OCI-LY3 (cell line): ENCODE measurements around the gene DLX2.

Experiments
- H2AFZ ChIP-seq: fragments of 200-600, 300-600 bp; shearing (Covaris generic); 2 replicates; pipeline ENCODE4 v1.6.0; 2014; ENCODE audit warnings: antibody characterized with exemption, low read depth, low read length
- H3K27ac ChIP-seq: fragments of 200-600, 300-600 bp; sonication (generic); 2 replicates; pipeline ENCODE4 v1.5.1; 2014; ENCODE audit warnings: mild to moderate bottlenecking, low read length, moderate library complexity, mixed read lengths
- H3K27me3 ChIP-seq: fragments of 200-600, 300-600 bp; sonication (generic); 2 replicates; pipeline ENCODE4 v1.6.1; 2014; ENCODE audit warnings: low read depth, low read length, mixed read lengths
- H3K36me3 ChIP-seq: fragments of 200-600, 300-600 bp; sonication (generic); replicated peaks from 2 replicates; pipeline ENCODE3; 2014; ENCODE audit warnings: low read depth, low read length, mixed read lengths
- H3K4me1 ChIP-seq: fragments of 300-600, 200-600 bp; sonication (generic); 2 replicates; pipeline ENCODE4 v1.6.1; 2014; ENCODE audit warnings: low read length, mixed read lengths
- H3K4me2 ChIP-seq: fragments of 200-600, 300-600 bp; sonication (generic); 2 replicates; pipeline ENCODE4 v1.6.1; 2014; ENCODE audit warnings: low read length, mixed read lengths
- H3K4me3 ChIP-seq: fragments of 300-600, 200-600 bp; sonication (generic); 2 replicates; pipeline ENCODE4 v1.5.1; 2014; ENCODE audit warnings: antibody characterized with exemption, mild to moderate bottlenecking, low read length, moderate library complexity
- H3K79me2 ChIP-seq: fragments of 300-600, 200-600 bp; shearing (Covaris generic); 2 replicates; pipeline ENCODE4 v1.6.1; 2014; ENCODE audit warnings: mild to moderate bottlenecking, low read length, mixed read lengths
- H3K9ac ChIP-seq: fragments of 300-600, 200-600 bp; shearing (Covaris generic); 2 replicates; pipeline ENCODE4 v1.6.0; 2014; ENCODE audit warnings: mild to moderate bottlenecking, low read length, moderate library complexity
- H3K9me3 ChIP-seq: fragments of 200-600, 300-600 bp; shearing (Covaris generic); 2 replicates; pipeline ENCODE4 v1.6.1; 2014; ENCODE audit warnings: low read length, mixed read lengths; ENCODE audit not compliant: insufficient read depth
- H4K20me1 ChIP-seq: fragments of 200-600, 300-600 bp; sonication (generic); 2 replicates; pipeline ENCODE4 v1.6.1; 2016; ENCODE audit warnings: low read length, mixed read lengths; ENCODE audit not compliant: insufficient read depth
- CTCF ChIP-seq: fragments of 200-600, 300-600 bp; sonication (generic); IDR thresholded peaks from 2 replicates; pipeline ENCODE4 v1.5.1; 2014; ENCODE audit warnings: antibody characterized with exemption, low read length, low read depth
- EZH2phosphoT487 ChIP-seq: fragments of 200-600 bp; shearing (Covaris generic); IDR thresholded peaks from 2 replicates; pipeline ENCODE4 v1.6.1; 2018; ENCODE audit warnings: antibody characterized with exemption, mixed run types, low read depth

The DLX2 gene

DNA sequence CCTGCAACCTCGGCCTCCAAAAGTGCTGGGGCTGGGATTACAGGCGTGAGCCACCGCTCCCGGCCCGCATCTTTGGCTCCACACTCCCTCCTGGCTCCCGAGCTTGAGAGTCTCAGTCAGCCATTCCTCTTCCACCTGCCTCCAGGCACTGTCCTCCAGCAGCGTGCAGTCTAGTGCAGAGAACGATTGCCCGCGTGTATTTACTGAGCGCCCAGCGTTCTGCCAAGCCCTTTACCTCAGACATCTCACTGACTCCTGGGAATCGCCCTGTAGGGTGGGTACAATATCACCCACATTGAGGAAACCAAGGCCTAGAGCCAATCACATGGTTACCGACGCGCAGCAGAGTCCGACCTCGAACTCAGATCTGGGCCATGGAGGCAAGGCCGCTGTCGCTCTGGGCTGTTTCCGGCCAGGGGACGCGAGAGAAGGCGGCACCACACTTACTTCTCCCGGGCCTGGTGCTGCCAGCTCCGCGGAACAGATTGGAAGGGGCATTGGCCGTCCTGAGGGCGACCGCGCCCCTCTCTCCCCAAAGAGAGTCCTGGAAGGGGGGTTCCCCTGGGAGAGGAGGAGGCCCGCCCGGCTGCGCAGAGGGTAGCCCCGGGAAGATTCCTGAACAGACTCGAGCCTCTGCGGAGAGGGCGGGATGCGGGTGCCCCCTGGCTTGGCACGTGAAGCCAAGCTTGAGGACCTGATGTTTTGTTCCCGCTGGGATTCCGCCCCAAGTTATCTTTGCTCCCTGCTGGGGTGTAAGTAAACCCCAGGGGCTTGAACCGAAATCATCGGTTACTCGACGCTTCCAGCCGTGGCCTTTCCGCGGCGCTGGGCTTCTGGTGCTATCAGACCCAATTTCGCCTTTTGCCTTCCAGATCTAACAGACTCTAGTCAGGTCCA lies 5.2 kb upstream of the DLX2 start:
- Histone ChIP-seq H4K20me1 (no peaks in the 10 kb centered on the region), H3K79me2 (no peaks in the 10 kb centered on the region), H3K36me3 (no peaks in the 10 kb centered on the region), H2AFZ (no peak overlapping the region), H3K4me3 (no peak overlapping the region), H3K9ac (no peak overlapping the region), H3K4me2 (no peak overlapping the region), H3K9me3 (no peaks in the 10 kb centered on the region), H3K27ac (no peak overlapping the region), H3K27me3 (no peaks in the 10 kb centered on the region), H3K4me1 (peaks cover 7% of the 10 kb centered on the region; the same call in 1 of the 2 replicates)
- TF ChIP-seq EZH2phosphoT487 = no peak
- no peak for TF ChIP-seq CTCF

DNA sequence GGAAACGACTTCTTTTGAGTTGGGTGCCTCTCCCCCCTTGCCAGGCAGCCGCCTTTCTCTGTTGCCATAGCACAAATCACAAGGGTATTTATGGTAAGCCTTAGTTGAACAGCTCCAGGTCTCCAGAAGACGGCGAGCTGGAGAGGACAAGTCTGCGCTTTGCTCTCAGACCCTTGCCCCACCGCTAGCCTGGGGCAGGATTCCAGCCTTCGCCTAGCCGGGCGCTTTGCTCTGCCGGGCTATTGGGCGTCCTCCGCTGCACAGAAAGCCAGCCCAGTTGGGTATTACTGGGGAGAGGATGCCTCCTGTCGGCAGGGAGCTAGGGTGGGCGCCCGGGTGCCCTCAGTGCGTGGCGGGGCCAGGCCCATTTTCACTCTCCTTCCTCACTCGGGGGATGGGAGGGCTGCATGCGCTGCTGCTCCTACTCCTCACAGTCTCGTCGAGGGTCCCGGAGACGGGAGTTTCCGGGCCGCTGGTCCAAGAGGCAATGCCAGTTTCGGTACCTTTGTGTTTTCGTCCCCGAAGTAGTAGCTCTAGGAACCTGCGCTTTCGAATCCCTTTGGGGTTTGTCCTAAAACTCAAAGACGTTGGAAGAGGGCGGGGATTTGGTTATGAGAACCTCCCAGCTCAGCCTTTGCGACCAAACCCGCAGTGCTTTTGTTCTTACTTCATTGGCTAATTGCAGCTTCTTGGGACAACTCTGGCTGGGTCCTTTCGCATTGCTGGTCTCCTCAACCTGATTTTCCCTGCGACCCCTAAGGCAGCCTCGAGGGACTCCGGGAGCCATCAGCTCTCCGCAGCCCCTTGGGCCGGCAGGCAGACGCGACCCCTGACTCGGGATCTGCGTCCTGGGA lies 3.6 kb upstream of the DLX2 start:
- no peaks in the 10 kb centered on the region for H3K36me3 ChIP-seq
- H3K27ac ChIP-seq = no peak overlapping the region
- no peaks in the 10 kb centered on the region for H3K79me2 ChIP-seq
- peak overlapping the region; percentile 92 for H2AFZ ChIP-seq
- TF ChIP-seq CTCF (peak; percentile 55), EZH2phosphoT487 (no peak)
- H3K4me3 ChIP-seq = peak overlapping the region; percentile 75
- no peaks in the 10 kb centered on the region for H3K27me3 ChIP-seq
- peak overlapping the region; percentile 79 for H3K4me2 ChIP-seq
- no peak overlapping the region for H3K9ac ChIP-seq
- no peaks in the 10 kb centered on the region for H4K20me1 ChIP-seq
- H3K4me1 ChIP-seq = peaks cover 7% of the 10 kb centered on the region; the same call in 1 of the 2 replicates
- no peaks in the 10 kb centered on the region for H3K9me3 ChIP-seq

GRCh38 chr2:172105471-172106107 lies 2.9 kb upstream of the DLX2 start:
- Histone ChIP-seq H3K4me3 (no peak overlapping the region), H3K36me3 (no peaks in the 10 kb centered on the region), H3K79me2 (no peaks in the 10 kb centered on the region), H3K4me2 (peak overlapping the region; percentile 79), H2AFZ (no peak overlapping the region), H4K20me1 (no peaks in the 10 kb centered on the region), H3K9me3 (no peaks in the 10 kb centered on the region), H3K4me1 (peaks cover 7% of the 10 kb centered on the region; the same call in 1 of the 2 replicates), H3K27ac (no peak overlapping the region), H3K27me3 (no peaks in the 10 kb centered on the region), H3K9ac (no peak overlapping the region)
- TF ChIP-seq CTCF (no peak), EZH2phosphoT487 (no peak)
